ENCODE results near the gene TADA3. TPM values are rescaled to one million over a fixed set of nuclear protein-coding genes. Genes with fewer than 3 reads are reported as not detected.

Gene TADA3
- total and polyA plus RNA-seq, 8 donors: 50.0 to 91.7 (median 74.8) TPM

GRCh38 chr3:9828801-9829755 is 36.8 kb upstream of the TADA3 start:
- Histone ChIP-seq H3K27me3 (no peaks in the 10 kb centered on the region), H3K36me3 (peaks cover 0 to 64% of the 10 kb centered on the region in 2 donors), H3K27ac (no peak overlapping the region), H3K4me1 (no peaks in the 10 kb centered on the region), H3K9me3 (no peaks in the 10 kb centered on the region), H3K4me3 (no peak overlapping the region)
- no peak for TF ChIP-seq CTCF (IDR thresholded peaks at IDR 0.05)
- intact Hi-C loops (cut with DNase I): no loop called here
- DNase-seq (no peak), ATAC-seq (no peak)

GRCh38 chr3:9826815-9827573 is 34.7 kb upstream of the TADA3 start:
- Histone ChIP-seq H3K4me1 (no peaks in the 10 kb centered on the region), H3K27ac (no peak overlapping the region), H3K27me3 (no peaks in the 10 kb centered on the region), H3K4me3 (no peak overlapping the region), H3K36me3 (peaks cover 0 to 44% of the 10 kb centered on the region in 2 donors), H3K9me3 (no peaks in the 10 kb centered on the region)
- ATAC-seq (peak; percentile 62), DNase-seq (no peak)
- intact Hi-C loops (cut with DNase I): no loop called here
- no peak for TF ChIP-seq CTCF (IDR thresholded peaks at IDR 0.05)

GRCh38 chr3:9825451-9826040 is 33.3 kb upstream of the TADA3 start:
- H3K27me3 ChIP-seq: no peaks in the 10 kb centered on the region
- intact Hi-C loops (cut with DNase I): no loop called here
- no peak overlapping the region for H3K27ac ChIP-seq
- H3K36me3 ChIP-seq: peaks cover 0 to 31% of the 10 kb centered on the region in 2 donors
- no peaks in the 10 kb centered on the region for H3K4me1 ChIP-seq
- DNase-seq (no peak), ATAC-seq (no peak)
- no peaks in the 10 kb centered on the region for H3K9me3 ChIP-seq
- no peak overlapping the region for H3K4me3 ChIP-seq
- TF ChIP-seq CTCF (IDR thresholded peaks at IDR 0.05): no peak

- no peak for TF ChIP-seq CTCF (IDR thresholded peaks at IDR 0.05)
- peak; percentile 52 for ATAC-seq
Measured at GRCh38 chr3:9820946-9821345, 28.7 kb upstream of the TADA3 start.

More at GRCh38 chr3:9820946-9821345, 28.7 kb upstream of the TADA3 start:
- H3K9me3 ChIP-seq: no peaks in the 10 kb centered on the region
- no peak overlapping the region for H3K27ac ChIP-seq
- intact Hi-C loops (cut with DNase I): no loop called here
- no peak for DNase-seq
- H3K4me3 ChIP-seq: no peak overlapping the region
- H3K27me3 ChIP-seq: no peaks in the 10 kb centered on the region
- peaks cover 0 to 25% of the 10 kb centered on the region in 2 donors for H3K36me3 ChIP-seq
- H3K4me1 ChIP-seq: no peaks in the 10 kb centered on the region

Data from left lung (tissue), 10 donors.